Measurements from ENCODE around the gene ARHGDIA. TPM values are rescaled to one million over a fixed set of nuclear protein-coding genes. Genes with fewer than 3 reads are reported as not detected.

ARHGDIA gene
- total RNA-seq, 4 donors from 2014 or later, result 157 to 202 (median 180) TPM

DNA sequence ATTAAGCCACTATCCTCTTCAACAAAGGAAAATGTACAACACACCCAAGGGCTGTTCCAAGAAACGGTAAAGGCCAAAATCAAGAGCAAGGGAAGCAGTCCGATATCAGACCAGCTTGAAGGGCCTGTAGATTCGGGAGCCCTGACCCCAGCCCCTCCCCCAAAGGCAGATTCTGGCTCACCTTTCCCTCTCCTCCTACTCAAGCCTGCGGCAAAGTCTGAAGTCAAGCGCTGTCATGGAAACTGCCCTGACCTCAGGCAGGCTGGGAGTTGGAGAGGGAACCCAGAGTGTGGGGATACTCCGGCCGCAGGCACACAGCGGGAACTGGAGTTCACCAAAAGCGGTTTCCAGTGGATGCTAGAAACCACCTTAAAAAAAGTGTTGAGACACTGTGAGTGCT, 18.5 kb upstream of the ARHGDIA start:
- WGBS, result 89% methylated on average over 9 of the region's 9 CpGs
- no peak overlapping the region for H3K27ac ChIP-seq
- no peaks in the 10 kb centered on the region for H3K9me3 ChIP-seq
- peak in 1 of 2 donors; percentile 53 for DNase-seq (ENCODE audit: low spot score in 2 of 2)
- TF ChIP-seq EP300 (IDR thresholded peaks at IDR 0.05) (no peak), CTCF (IDR thresholded peaks at IDR 0.05) (no peak), POLR2AphosphoS5 (IDR thresholded peaks at IDR 0.05) (no peak), POLR2A (IDR thresholded peaks at IDR 0.05) (no peak)
- H3K4me3 ChIP-seq, result no peak overlapping the region
- H3K4me1 ChIP-seq, result peaks cover 37% of the 10 kb centered on the region
- H3K36me3 ChIP-seq, result peaks cover 60% of the 10 kb centered on the region
- H3K27me3 ChIP-seq, result no peaks in the 10 kb centered on the region

DNA sequence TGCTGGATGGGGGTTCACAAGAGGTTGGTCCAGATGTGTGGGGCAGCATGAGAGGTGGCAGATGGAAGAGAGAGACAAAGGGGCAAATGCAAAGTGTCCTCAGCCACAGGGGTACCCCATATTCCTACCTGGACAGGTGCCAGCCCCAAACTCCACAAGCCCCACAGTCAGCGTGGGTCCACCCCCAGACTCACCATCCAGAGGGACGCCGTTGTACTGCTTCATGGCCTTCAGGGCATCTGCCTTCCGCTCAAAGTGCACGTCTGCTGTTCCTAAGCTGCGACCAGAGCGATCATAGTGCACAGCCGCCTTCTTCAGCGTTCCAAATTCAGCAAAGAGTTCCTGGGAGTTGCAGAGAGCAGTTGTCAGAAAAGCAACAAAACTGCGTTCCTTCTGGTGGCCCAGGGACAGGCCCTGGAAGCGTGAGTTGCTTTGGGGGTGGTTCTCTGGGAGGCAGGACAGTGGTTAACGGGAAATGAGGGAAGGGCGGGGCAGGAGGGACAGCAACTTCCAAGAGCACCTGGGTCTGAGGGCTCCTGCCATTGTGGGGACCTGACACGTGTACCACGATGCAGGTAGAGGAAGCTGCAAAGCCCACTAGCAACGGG, 18.0 kb upstream of the ARHGDIA start:
- Histone ChIP-seq H3K9me3 (no peaks in the 10 kb centered on the region), H3K27ac (no peak overlapping the region)

GRCh38 chr17:81888105-81888987, 17.2 kb upstream of the ARHGDIA start:
- 95% methylated on average over 44 of the region's 44 CpGs for WGBS
- H3K4me3 ChIP-seq, result no peak overlapping the region
- no peak for TF ChIP-seq POLR2AphosphoS5 (IDR thresholded peaks at IDR 0.05)
- no peak for TF ChIP-seq POLR2A (IDR thresholded peaks at IDR 0.05)
- no peak for TF ChIP-seq CTCF (IDR thresholded peaks at IDR 0.05)
- TF ChIP-seq EP300 (IDR thresholded peaks at IDR 0.05), result no peak
- no peaks in the 10 kb centered on the region for H3K9me3 ChIP-seq
- no peak overlapping the region for H3K27ac ChIP-seq
- peaks cover 64% of the 10 kb centered on the region for H3K36me3 ChIP-seq
- peaks cover 37% of the 10 kb centered on the region for H3K4me1 ChIP-seq
- DNase-seq (ENCODE audit: low spot score in 2 of 2), result peak in 1 of 2 donors; percentile 58
- no peaks in the 10 kb centered on the region for H3K27me3 ChIP-seq

More for the DNA sequence above, 18.0 kb upstream of the ARHGDIA start:
- Histone ChIP-seq H3K4me3 (no peak overlapping the region), H3K4me1 (peaks cover 37% of the 10 kb centered on the region), H3K27me3 (no peaks in the 10 kb centered on the region), H3K36me3 (peaks cover 60% of the 10 kb centered on the region)
- 91% methylated on average over 16 of the region's 16 CpGs for WGBS
- DNase-seq (ENCODE audit: low spot score in 2 of 2), result peak in 1 of 2 donors; percentile 62
- TF ChIP-seq POLR2A (IDR thresholded peaks at IDR 0.05), result no peak
- TF ChIP-seq EP300 (IDR thresholded peaks at IDR 0.05), result no peak
- TF ChIP-seq POLR2AphosphoS5 (IDR thresholded peaks at IDR 0.05), result no peak
- no peak for TF ChIP-seq CTCF (IDR thresholded peaks at IDR 0.05)

DNA sequence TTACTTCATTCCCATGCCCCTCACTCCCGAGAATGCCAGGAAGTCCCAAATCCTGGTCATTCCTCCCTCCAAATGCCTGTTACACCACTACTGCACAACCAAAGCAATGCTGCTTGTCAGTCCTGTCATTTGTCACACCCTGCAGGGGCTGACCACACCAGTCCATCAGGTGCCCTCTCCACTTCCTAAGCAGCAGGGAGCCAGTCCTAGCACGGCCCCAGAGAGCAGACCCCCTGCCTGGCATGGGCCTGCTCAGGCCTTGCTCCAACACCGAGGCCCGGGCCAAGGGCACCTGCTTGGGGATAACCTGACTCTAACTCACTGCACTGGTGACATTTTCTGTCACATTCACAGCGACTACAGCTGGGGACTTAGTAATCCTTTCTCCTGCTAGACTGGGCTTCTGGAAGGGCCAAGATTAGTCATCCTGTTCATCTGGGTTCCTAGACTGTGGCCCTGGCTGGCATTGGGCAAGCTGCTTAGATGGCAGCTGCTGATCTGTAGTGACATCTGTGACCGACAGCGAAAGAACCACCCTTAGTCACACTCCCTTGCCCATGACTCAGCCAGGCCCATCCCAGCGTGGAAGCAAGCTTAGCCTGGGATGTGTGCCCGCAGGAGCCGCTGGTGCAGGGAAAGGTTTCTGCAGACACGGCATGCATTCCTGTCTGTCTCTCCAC, 14.9 kb upstream of the ARHGDIA start:
- Histone ChIP-seq H3K9me3 (no peaks in the 10 kb centered on the region), H3K27ac (peak overlapping the region; percentile 36), H3K27me3 (no peaks in the 10 kb centered on the region), H3K4me1 (peaks cover 24% of the 10 kb centered on the region), H3K4me3 (no peak overlapping the region), H3K36me3 (peaks cover 78% of the 10 kb centered on the region)
- 71% methylated on average over 9 of the region's 11 CpGs for WGBS
- TF ChIP-seq POLR2AphosphoS5 (IDR thresholded peaks at IDR 0.05) (no peak), CTCF (IDR thresholded peaks at IDR 0.05) (no peak), POLR2A (IDR thresholded peaks at IDR 0.05) (no peak), EP300 (IDR thresholded peaks at IDR 0.05) (no peak)
- DNase-seq (ENCODE audit: low spot score in 2 of 2), result peak in 1 of 2 donors; percentile 55
